ENCODE measurements around the gene LINGO4. TPM values are rescaled to one million over a fixed set of nuclear protein-coding genes. Genes with fewer than 3 reads are reported as not detected.
A peak's percentile ranks its signal among the peaks of the same experiment; 100 is the strongest.

Gene LINGO4
- total and polyA plus RNA-seq, 10 of the 15 experiments (the other 5 are each of a cell fraction or from before 2014, with no cell fraction given): not detected

GRCh38 chr1:151762941-151763921 lies 42.0 kb downstream of the LINGO4 start, which contains the start of gene MRPL9 (continued):
- peak; percentile 87; the same call in 1 of the 2 replicates for TF ChIP-seq ZNF592 (IDR thresholded peaks at IDR 0.05)
- peak; percentile 62; the same call in 1 of the 2 replicates for TF ChIP-seq PML (IDR thresholded peaks at IDR 0.05; ENCODE audit: low read length)
- no peak for TF ChIP-seq USF2 (IDR thresholded peaks at IDR 0.05; ENCODE audit: borderline replicate concordance, low read depth, low read length)
- peak; percentile 88 for TF ChIP-seq HDAC2 (IDR thresholded peaks at IDR 0.05)
- TF ChIP-seq HDAC6 (IDR thresholded peaks at IDR 0.05; ENCODE audit: unreplicated experiment): peak; percentile 91
- TF ChIP-seq TARDBP (IDR thresholded peaks at IDR 0.05; ENCODE audit: borderline replicate concordance): peak; percentile 88; the same call in 1 of the 2 replicates
- TF ChIP-seq SP1 (IDR thresholded peaks at IDR 0.05; ENCODE audit: low read depth, low read length): peak; percentile 26
- peak; percentile 83 for TF ChIP-seq MXI1 (IDR thresholded peaks at IDR 0.05; ENCODE audit: low read depth, low read length)
- peak; percentile 93 for TF ChIP-seq IKZF1 (conservative IDR thresholded peaks at IDR 0.05)
- peak in 1 of 2 experiments; percentile 32; a peak in 2 of 4 replicates for TF ChIP-seq IKZF2 (IDR thresholded peaks at IDR 0.05)
- peak; percentile 96 for TF ChIP-seq IRF5 (IDR thresholded peaks at IDR 0.05; ENCODE audit: borderline replicate concordance)
- TF ChIP-seq TCF12 (IDR thresholded peaks at IDR 0.05; ENCODE audit: low read depth, low read length): peak; percentile 73; the same call in 1 of the 2 replicates
- TF ChIP-seq SMAD1 (IDR thresholded peaks at IDR 0.05; ENCODE audit: low read depth, partially characterized antibody): peak; percentile 51
- TF ChIP-seq NFYA (IDR thresholded peaks at IDR 0.05; ENCODE audit: borderline replicate concordance, low read depth, low read length): no peak
- no peak; the same call in 1 of the 2 replicates for TF ChIP-seq IRF3 (IDR thresholded peaks at IDR 0.05)
- peak; percentile 79; the same call in 1 of the 2 replicates for TF ChIP-seq TCF3 (IDR thresholded peaks at IDR 0.05; ENCODE audit: borderline replicate concordance, insufficient read depth, low read depth, low read length)
- peak; percentile 99 for TF ChIP-seq RELB (IDR thresholded peaks at IDR 0.05; ENCODE audit: low read depth)

All from GM12878 (cell line).